HG03342 (cell line): ENCODE results near the gene SPCS2.
A peak's percentile ranks its signal among the peaks of the same experiment; 100 is the strongest.
"Not testable (repeated sequence)": the region's sequence is repeated elsewhere in the genome, so short reads cannot be mapped to it uniquely, and the experiment has no call there.

Source experiments
- ATAC-seq: cut with Tn5 transposase; IDR thresholded peaks from one replicate; pipeline ENCODE4 v1.9.1; 2021; ENCODE audit warnings: mild to moderate bottlenecking, moderate library complexity; ENCODE audit not compliant: unreplicated experiment

Gene SPCS2

GRCh38 chr11:74992852-74993251 lies 43.8 kb downstream of the SPCS2 start:
- ATAC-seq = peak; percentile 36

- ATAC-seq = no peak
These were observed 51.9 kb downstream of the SPCS2 start for GRCh38 chr11:75000975-75001354.

GRCh38 chr11:75001686-75002085 lies 52.6 kb downstream of the SPCS2 start:
- no peak for ATAC-seq

GRCh38 chr11:75002516-75002915 lies 53.5 kb downstream of the SPCS2 start:
- ATAC-seq = no peak

- ATAC-seq = no peak
These were observed 55.1 kb downstream of the SPCS2 start for GRCh38 chr11:75004215-75004614.

- no peak for ATAC-seq
These were observed 62.3 kb downstream of the SPCS2 start for GRCh38 chr11:75011357-75011756.

- ATAC-seq = no peak
These were observed 62.8 kb downstream of the SPCS2 start for GRCh38 chr11:75011872-75012271.

GRCh38 chr11:75013051-75013450 lies 64.0 kb downstream of the SPCS2 start:
- no peak for ATAC-seq

GRCh38 chr11:75014129-75014528 lies 65.1 kb downstream of the SPCS2 start:
- ATAC-seq = no peak

- not testable (repeated sequence) for ATAC-seq
These were observed 70.1 kb downstream of the SPCS2 start for GRCh38 chr11:75019200-75019599.

- not testable (repeated sequence) for ATAC-seq
These were observed 71.3 kb downstream of the SPCS2 start for GRCh38 chr11:75020328-75020727.

GRCh38 chr11:75022296-75022695 lies 73.2 kb downstream of the SPCS2 start:
- ATAC-seq = peak; percentile 56

GRCh38 chr11:75022759-75023396 lies 73.8 kb downstream of the SPCS2 start:
- ATAC-seq = peak; percentile 83

GRCh38 chr11:75023446-75024067 lies 74.5 kb downstream of the SPCS2 start:
- no peak for ATAC-seq

- no peak for ATAC-seq
These were observed 75.0 kb downstream of the SPCS2 start for GRCh38 chr11:75024068-75024449.

GRCh38 chr11:75024764-75025211 lies 75.7 kb downstream of the SPCS2 start:
- no peak for ATAC-seq

- no peak for ATAC-seq
These were observed 76.5 kb downstream of the SPCS2 start for GRCh38 chr11:75025561-75025960.

GRCh38 chr11:75028321-75028720 lies 79.3 kb downstream of the SPCS2 start:
- ATAC-seq = no peak
